ENCODE data around the gene ZNF718.

GRCh38 chr4:121408-122084 lies 2.8 kb upstream of the ZNF718 start:
- TF ChIP-seq CTCF (conservative IDR thresholded peaks at IDR 0.05; ENCODE audit: low read depth, low read length) (no peak), EZH2 (IDR thresholded peaks at IDR 0.05; ENCODE audit: low read length, unreplicated experiment) (no peak)

Measured in PC-3 (cell line).